HG03432 (cell line): Measurements from ENCODE around the gene ANTXRL.
"Not testable (repeated sequence)": the region's sequence is repeated elsewhere in the genome, so short reads cannot be mapped to it uniquely, and the experiment has no call there.

ENCODE experiments used
- ATAC-seq: cut with Tn5 transposase; IDR thresholded peaks from one replicate; pipeline ENCODE4 v1.9.1; 2021; ENCODE audit warnings: mild to moderate bottlenecking, moderate library complexity; ENCODE audit not compliant: unreplicated experiment

The ANTXRL gene

DNA sequence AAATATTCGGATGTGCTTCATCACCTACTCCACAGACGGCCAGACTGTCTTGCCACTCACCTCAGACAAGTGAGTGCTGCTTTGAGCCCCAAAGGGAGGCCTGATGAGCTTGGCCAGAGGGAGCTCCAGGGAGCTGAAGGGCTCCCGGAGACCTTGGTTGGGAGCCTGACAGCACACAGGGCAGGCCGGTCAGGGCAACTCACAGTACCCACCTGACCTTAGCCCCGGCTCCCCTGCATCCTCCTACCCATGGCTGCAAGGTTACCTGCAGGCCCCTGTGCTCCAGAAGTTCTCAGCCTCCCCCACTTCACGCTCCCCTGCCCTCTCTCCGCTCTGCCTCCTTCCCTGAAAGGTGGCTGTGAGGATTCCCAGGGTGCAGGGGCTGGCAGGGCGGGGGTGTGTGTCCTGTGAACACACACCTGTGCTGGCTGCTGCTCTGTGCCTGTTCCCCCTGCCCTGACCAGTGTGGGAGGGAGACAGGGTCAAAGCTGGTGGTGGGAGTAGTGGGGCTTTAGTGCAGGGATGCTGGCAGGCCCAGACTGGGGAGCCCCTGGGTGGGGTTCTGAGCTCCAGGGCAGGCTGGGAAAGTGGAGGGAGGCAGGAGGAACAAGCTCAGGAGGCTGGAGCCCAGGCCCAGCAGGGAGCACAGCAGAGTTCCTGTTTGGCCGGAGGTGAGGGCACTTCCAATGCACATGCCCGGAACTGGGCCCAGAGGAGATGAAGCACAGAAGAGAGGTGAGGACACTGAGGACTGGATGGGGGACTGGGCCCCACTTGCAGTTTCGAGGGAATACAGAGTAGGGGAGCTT is 7.2 kb downstream of the ANTXRL start:
- ATAC-seq: no peak

DNA sequence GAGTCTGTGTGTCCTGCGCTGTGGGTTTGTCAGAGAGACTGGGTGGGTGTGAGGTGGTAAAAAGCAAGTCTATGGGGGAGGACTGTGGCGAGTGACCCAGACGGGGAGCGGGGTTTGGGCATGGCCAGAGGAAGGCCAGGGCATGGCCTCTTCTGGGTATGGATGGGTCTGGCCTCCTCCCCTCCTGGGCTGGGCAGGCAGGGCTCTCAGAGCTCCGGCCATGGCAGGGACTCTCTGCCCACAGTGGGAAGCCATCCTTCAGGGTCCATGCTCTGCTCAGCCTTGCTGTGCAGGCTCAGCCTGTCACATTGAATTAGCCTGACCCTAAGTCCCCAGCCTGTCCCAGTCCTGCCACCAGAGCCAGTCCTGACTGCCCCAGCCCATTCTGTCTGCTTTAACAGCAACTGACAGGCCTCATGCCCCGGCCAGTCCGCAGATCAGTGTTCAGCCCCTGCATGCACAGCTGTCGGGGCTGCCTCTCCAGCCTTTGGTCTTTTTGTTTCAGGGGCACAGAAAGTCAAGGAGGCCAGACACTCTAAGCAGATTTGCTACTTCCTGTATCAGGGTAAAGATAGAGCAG is 7.9 kb downstream of the ANTXRL start:
- ATAC-seq: no peak

- not testable (repeated sequence) for ATAC-seq
These were observed 8.7 kb downstream of the ANTXRL start for GRCh38 chr10:46295350-46296010.

GRCh38 chr10:46296086-46296485 is 9.3 kb downstream of the ANTXRL start:
- not testable (repeated sequence) for ATAC-seq

- no peak for ATAC-seq
These were observed 9.9 kb downstream of the ANTXRL start for GRCh38 chr10:46296641-46297141.

DNA sequence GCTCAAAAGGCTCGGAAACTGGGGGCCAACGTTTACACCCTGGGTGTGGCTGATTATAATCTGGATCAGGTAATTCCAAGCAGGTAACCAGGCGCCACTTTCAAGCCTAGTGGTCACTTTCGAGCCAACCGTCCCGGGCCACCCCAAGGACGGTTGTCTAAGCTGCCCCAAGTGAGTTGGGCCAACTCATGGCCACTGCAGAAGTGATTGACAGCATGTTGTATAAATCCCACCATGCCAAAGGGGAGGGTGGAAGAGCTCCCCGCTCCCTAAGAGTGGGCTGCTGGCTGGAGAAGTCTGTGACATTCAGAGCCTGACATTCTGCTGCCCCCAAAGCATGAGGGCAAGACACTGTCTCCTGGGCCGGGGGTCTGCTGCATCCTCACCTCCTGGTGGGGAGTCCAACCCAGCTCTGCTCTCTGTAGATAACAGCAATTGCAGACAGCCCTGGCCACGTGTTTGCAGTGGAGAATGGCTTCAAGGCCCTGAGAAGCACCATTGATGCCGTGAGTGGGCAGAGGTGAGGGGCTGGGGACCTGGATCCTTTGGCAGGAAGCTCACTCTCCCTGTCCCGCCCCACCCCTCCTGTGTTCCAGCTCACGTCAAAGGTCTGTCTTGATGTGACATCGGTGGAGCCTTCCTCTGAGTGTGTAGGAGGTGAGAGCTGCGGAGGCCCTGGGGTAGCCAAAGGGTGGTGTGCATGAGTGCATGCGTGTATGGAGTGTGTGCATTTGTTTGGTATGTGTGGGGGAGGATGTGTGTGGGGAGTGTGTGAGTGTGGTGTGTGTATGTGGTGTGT is 10.8 kb downstream of the ANTXRL start:
- ATAC-seq: no peak

DNA sequence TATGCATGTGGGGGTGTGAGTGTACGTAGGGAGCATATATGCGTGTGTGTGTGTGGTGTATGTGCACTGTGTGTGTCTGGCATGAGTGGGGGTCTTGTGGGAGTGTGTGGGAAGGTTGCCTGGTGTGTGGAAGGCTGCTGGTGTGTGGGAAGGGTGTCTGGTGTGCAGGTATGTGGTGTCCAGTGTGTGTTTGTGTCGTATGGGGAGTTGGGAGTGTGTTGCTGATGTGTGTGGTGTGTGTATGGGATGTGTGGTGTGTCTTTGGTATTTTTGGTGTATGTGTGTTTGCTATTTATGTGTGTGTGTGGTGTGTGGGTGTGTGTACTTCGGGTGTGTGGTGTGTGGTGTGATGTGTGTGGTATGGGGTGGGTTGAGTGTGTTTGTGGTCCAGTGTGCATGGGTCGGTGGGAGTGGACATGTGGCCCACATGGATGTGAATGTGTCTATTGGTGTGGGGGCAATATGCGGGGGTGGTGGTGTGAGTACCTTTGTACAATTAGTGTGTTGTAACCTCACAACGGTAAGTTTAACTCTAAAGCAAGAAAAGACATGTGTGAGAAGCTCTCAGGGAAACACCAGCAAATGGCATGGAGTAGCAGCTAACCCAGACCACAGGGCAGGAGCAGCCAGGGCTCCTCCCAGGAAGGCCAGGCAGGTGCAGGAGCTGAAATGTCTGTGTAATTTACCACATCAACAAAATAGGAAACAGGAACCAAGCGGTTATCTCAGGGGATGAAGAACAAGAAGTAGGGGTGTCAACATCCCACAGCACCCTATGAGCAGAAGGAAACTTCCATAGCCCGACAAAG is 11.9 kb downstream of the ANTXRL start:
- ATAC-seq: no peak

- no peak for ATAC-seq
These were observed 12.4 kb downstream of the ANTXRL start for GRCh38 chr10:46299286-46299535.

DNA sequence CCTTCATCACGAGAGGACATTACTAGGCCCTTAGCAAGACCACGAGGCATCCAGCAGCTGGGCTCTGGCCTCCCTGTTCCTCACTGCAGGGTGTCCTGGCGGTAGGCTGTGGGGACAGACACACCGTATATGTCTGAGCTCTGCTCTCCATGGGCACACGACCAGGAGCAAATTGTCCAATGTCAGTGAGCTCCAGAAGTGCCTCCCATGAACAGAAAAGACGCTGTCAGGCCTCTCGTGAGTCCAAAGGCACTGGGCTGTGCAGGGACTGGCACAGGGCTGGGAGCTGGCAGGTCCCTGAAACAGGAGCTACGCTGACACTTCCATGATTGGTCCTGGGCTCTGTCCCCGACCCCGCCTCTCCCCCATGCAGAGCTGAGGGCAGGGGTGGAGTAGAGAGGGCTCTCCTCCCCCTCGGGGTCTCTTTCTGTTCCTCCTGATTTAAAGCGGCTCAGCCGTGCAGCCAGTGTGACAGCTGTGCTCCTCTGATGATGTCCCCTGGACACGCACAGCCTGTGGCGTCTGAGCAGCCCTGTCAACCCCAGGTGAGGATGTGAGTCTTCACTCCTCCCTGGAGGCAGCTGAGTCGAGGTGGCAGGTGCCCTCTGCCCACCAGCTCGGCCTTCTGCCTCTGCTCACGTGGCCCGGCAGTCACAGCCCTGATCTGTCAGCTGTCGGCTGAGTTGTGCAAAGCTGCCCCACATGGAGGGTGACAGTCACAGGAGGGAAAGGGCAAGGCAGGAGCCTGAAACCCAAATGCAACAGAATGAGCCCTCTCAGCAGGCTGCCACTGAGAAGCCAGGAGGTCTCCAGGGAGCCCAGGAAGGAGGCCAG is 13.0 kb downstream of the ANTXRL start:
- ATAC-seq: no peak

- not testable (repeated sequence) for ATAC-seq
These were observed 13.5 kb downstream of the ANTXRL start for GRCh38 chr10:46300370-46300711.

DNA sequence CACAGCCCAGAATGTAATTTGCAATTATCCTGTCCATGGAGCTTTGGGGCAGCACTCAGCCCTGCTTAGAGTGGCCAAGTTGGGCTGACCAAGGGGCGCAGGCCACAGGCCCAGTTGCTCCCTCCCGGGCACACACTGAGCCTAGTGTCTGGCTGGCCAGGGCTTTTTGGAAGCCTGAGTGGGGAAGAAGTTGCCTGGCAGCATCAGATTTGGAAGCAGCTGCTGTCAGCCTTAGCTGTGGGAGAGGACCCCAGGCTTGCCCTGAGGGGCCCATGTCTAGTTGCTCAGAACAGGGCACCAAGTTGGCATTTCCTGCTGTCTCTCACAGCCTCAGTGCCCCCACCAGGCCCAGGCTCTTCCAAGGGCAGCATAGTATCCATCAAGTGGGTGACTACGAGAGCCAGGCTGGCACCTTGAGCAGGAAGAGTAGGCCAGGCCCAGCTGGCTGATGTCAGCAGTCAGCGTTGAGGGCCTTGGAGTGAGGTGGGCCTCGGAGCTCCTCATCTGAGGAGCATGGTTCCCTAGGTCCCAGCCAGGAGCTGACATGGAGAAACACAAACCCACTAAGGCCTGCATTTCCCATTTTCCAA is 14.4 kb downstream of the ANTXRL start:
- ATAC-seq: no peak

GRCh38 chr10:46301721-46302479 is 15.1 kb downstream of the ANTXRL start:
- ATAC-seq: no peak

DNA sequence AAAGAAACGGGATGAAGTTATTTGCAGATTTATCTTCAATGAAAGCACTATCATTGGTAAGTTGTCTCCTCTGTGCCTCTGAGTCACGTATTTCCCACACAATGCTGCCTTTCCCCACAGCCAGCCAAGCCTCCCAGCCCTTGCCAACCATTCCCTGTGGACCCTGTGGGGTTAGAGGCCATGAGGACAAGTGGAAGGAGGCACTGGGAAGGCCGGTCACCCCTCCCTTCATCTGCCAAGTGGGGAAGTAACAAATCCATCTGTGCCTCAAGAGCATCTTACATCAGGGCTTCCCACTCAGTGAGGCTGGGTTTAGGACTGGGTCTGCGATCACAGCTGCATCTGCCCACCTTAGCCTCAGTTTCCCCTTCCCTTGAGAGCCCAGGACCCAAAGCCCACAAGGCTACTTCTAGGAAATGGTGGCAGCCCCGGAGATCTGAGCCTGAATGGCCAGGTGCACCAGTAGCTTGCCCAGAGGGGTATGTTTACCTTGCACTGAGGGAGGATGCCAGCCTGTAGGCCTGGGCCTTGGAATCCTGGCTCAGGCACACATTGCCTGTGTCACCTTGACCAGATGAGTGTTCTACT is 16.1 kb downstream of the ANTXRL start:
- ATAC-seq: not testable (repeated sequence)

GRCh38 chr10:46304062-46304461 is 17.3 kb downstream of the ANTXRL start:
- no peak for ATAC-seq

DNA sequence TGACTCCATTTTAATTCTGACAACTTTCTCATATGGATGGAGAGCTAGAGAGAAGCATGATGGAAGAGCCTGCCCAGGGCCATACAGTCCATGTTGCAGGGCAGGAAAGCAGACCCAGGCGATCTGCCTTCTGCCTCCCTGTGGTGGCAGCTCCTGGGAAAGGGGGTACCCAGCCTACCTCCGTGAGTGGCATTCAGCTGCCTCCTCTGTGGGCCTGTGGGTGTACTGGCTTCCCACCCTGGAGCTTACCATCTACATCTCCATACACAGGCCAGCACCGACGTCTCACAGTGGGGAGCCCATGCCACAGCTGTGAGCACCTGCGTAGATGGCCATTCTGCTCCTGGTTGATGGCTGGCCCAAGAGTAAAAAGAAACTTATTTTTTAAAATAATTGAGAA is 17.9 kb downstream of the ANTXRL start:
- not testable (repeated sequence) for ATAC-seq

DNA sequence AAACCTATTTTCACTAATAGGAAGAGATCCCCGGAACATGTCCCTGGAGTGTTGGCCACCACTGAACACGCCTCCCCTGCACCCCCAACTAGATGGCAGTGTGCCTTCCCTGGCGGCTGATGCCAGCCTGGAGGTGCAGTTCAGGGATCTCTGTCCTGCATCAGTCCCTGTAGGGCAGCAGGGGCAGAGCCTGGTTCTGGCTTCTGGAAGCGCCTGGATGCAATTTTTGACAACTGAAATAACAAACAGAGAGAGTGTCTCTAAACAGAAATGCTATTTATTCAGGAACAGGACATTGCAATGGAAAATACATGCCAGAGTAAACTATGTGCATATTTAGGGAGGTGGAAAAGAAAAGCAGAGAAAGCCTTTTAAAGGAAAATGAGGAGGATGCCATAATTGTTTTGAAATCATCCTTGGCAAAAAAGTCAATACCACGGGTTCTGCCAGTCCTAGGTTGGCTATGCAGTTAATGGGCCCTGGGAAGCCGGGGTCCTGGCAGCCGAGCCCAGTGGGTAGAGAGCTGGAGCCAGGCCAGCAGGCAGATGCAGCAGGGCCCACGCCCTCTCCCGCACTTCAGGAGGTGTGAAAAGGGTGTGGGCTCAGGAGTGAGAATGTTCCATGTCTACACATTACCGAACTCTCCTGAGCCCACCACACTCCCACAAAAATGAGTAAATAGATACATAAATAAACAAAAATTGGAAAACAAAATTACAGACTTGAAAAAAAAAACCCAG is 18.5 kb downstream of the ANTXRL start:
- ATAC-seq: no peak

- ATAC-seq: no peak
These were observed 19.2 kb downstream of the ANTXRL start for GRCh38 chr10:46305986-46306385.
